ENCODE results near the gene ZFPL1.

ZFPL1 gene

GRCh38 chr11:65130631-65131416 lies 46.8 kb downstream of the ZFPL1 start:
- H3K9ac ChIP-seq (ENCODE audit: low read length) = peak overlapping the region; percentile 97
- H3K27ac ChIP-seq (ENCODE audit: low read depth, low read length) = peak overlapping the region; percentile 100
- H3F3A ChIP-seq (ENCODE audit: insufficient read depth) = peaks cover 64% of the 10 kb centered on the region
- H3K4me3 ChIP-seq (ENCODE audit: insufficient read depth, low read length, poor library complexity, severe bottlenecking) = no peak overlapping the region
- H3K79me2 ChIP-seq (ENCODE audit: insufficient read depth, low read length) = peaks cover 25% of the 10 kb centered on the region
- TF ChIP-seq CTCF (IDR thresholded peaks at IDR 0.05; ENCODE audit: insufficient read depth, low read length, poor library complexity, severe bottlenecking) (no peak), EZH2phosphoT487 (conservative IDR thresholded peaks at IDR 0.05; ENCODE audit: low read length) (no peak)
- H3K9me2 ChIP-seq (replicated peaks; ENCODE audit: insufficient read depth, low read length) = no peaks in the 10 kb centered on the region
- peak overlapping the region; percentile 99 for H3K4me2 ChIP-seq (ENCODE audit: low read depth, low read length, poor library complexity, severe bottlenecking)
- peaks cover 22% of the 10 kb centered on the region; the same call in 1 of the 2 replicates for H3K36me3 ChIP-seq (ENCODE audit: low read length)
- H3K9me3 ChIP-seq (ENCODE audit: insufficient read depth, low read length) = no peaks in the 10 kb centered on the region
- H2AFZ ChIP-seq (ENCODE audit: low read depth, low read length, severe bottlenecking) = no peak overlapping the region
- no peaks in the 10 kb centered on the region for H4K20me1 ChIP-seq (ENCODE audit: low read depth, low read length)
- no peaks in the 10 kb centered on the region for H3K27me3 ChIP-seq (ENCODE audit: low read length)

- H3K9ac ChIP-seq (ENCODE audit: low read length) = peak overlapping the region; percentile 97
- H3K27ac ChIP-seq (ENCODE audit: low read depth, low read length) = peak overlapping the region; percentile 100
- TF ChIP-seq EZH2phosphoT487 (conservative IDR thresholded peaks at IDR 0.05; ENCODE audit: low read length) = no peak
- no peak for TF ChIP-seq CTCF (IDR thresholded peaks at IDR 0.05; ENCODE audit: insufficient read depth, low read length, poor library complexity, severe bottlenecking)
- no peaks in the 10 kb centered on the region for H4K20me1 ChIP-seq (ENCODE audit: low read depth, low read length)
- no peaks in the 10 kb centered on the region for H3K9me2 ChIP-seq (replicated peaks; ENCODE audit: insufficient read depth, low read length)
- H3K9me3 ChIP-seq (ENCODE audit: insufficient read depth, low read length) = no peaks in the 10 kb centered on the region
- H3F3A ChIP-seq (ENCODE audit: insufficient read depth) = peaks cover 58% of the 10 kb centered on the region
- peaks cover 25% of the 10 kb centered on the region for H3K79me2 ChIP-seq (ENCODE audit: insufficient read depth, low read length)
- peaks cover 22% of the 10 kb centered on the region; the same call in 1 of the 2 replicates for H3K36me3 ChIP-seq (ENCODE audit: low read length)
- H3K27me3 ChIP-seq (ENCODE audit: low read length) = no peaks in the 10 kb centered on the region
- H2AFZ ChIP-seq (ENCODE audit: low read depth, low read length, severe bottlenecking) = no peak overlapping the region
- H3K4me3 ChIP-seq (ENCODE audit: insufficient read depth, low read length, poor library complexity, severe bottlenecking) = peak overlapping the region; percentile 48
- peak overlapping the region; percentile 99 for H3K4me2 ChIP-seq (ENCODE audit: low read depth, low read length, poor library complexity, severe bottlenecking)
Observed at GRCh38 chr11:65131417-65131776, 47.4 kb downstream of the ZFPL1 start.

GRCh38 chr11:65131895-65132237 lies 47.8 kb downstream of the ZFPL1 start:
- TF ChIP-seq CTCF (IDR thresholded peaks at IDR 0.05; ENCODE audit: insufficient read depth, low read length, poor library complexity, severe bottlenecking) (no peak), EZH2phosphoT487 (conservative IDR thresholded peaks at IDR 0.05; ENCODE audit: low read length) (no peak)
- H3K79me2 ChIP-seq (ENCODE audit: insufficient read depth, low read length) = peaks cover 25% of the 10 kb centered on the region
- H3K36me3 ChIP-seq (ENCODE audit: low read length) = peaks cover 22% of the 10 kb centered on the region; the same call in 1 of the 2 replicates
- peaks cover 54% of the 10 kb centered on the region for H3F3A ChIP-seq (ENCODE audit: insufficient read depth)
- H4K20me1 ChIP-seq (ENCODE audit: low read depth, low read length) = no peaks in the 10 kb centered on the region
- peak overlapping the region; percentile 48 for H3K4me3 ChIP-seq (ENCODE audit: insufficient read depth, low read length, poor library complexity, severe bottlenecking)
- H3K4me2 ChIP-seq (ENCODE audit: low read depth, low read length, poor library complexity, severe bottlenecking) = peak overlapping the region; percentile 99
- no peaks in the 10 kb centered on the region for H3K9me2 ChIP-seq (replicated peaks; ENCODE audit: insufficient read depth, low read length)
- H3K9me3 ChIP-seq (ENCODE audit: insufficient read depth, low read length) = no peaks in the 10 kb centered on the region
- H3K27me3 ChIP-seq (ENCODE audit: low read length) = no peaks in the 10 kb centered on the region
- H2AFZ ChIP-seq (ENCODE audit: low read depth, low read length, severe bottlenecking) = no peak overlapping the region
- peak overlapping the region; percentile 97 for H3K9ac ChIP-seq (ENCODE audit: low read length)
- peak overlapping the region; percentile 100 for H3K27ac ChIP-seq (ENCODE audit: low read depth, low read length)
